Kidney (tissue), 14 donors: ENCODE results near the gene TMC2. TPM values are rescaled to one million over a fixed set of nuclear protein-coding genes. Genes with fewer than 3 reads are reported as not detected.

Experiments
- DNase-seq, 5 donors: peaks; one replicate each; pipeline ENCODE4 v3.0.0-alpha.2; 2013 to 2020
- FAIRE-seq: peaks from 2 replicates; lab custom pipeline; 2012; peaks lifted over from hg19 to GRCh38; lab: Jason Lieb, UNC
- H3K27ac ChIP-seq, 2 donors: one replicate each; pipeline ENCODE4 v1.7.0; 2013; ENCODE audit warnings: low read depth in 2 of 2, low read length in 2 of 2, inconsistent platforms in 1 of 2
- H3K27me3 ChIP-seq: one replicate; pipeline ENCODE4 v1.7.1; 2013; ENCODE audit warnings: low read length, inconsistent platforms; ENCODE audit not compliant: control insufficient read depth, insufficient read depth
- H3K36me3 ChIP-seq, 3 donors: one replicate each; pipeline versions ENCODE4 v1.7.0 to v1.7.1; 2013; ENCODE audit warnings: low read length in 3 of 3, control low read depth in 1 of 3, inconsistent platforms in 1 of 3; ENCODE audit not compliant: insufficient read depth in 3 of 3, control insufficient read depth in 2 of 3
- H3K4me1 ChIP-seq, 3 donors: one replicate each; pipeline versions ENCODE4 v1.7.0 to v1.7.1; 2013; ENCODE audit warnings: low read length in 3 of 3, inconsistent platforms in 1 of 3, low read depth in 1 of 3; ENCODE audit not compliant: control insufficient read depth in 2 of 3, insufficient read depth in 2 of 3
- H3K4me3 ChIP-seq, 3 donors: one replicate each; pipeline versions ENCODE4 v1.7.0 to v1.8.1; 2013; ENCODE audit warnings: low read length in 3 of 3, control low read depth in 1 of 3, inconsistent platforms in 1 of 3
- H3K9ac ChIP-seq, 3 donors: one replicate each; pipeline versions ENCODE4 v1.7.0 to v1.7.1; 2013; ENCODE audit warnings: low read length in 3 of 3, control low read depth in 1 of 3, inconsistent platforms in 1 of 3
- H3K9me3 ChIP-seq, 3 donors: one replicate each; pipeline versions ENCODE4 v1.7.0 to v1.7.1; 2013; ENCODE audit warnings: low read length in 3 of 3, control low read depth in 1 of 3, inconsistent platforms in 1 of 3; ENCODE audit not compliant: control insufficient read depth in 2 of 3, insufficient read depth in 1 of 3
- intact Hi-C: fragments of 100-400 bp; cut with DNase I; formaldehyde crosslinking; loops from one replicate; pipeline ENCODE4 v1.11.1; 2022
- polyA plus RNA-seq: library from polyadenylated mRNA; stranded (reverse); fragments of 350-450 nt; fragmentation: Illumina TruSeq; extraction: RNeasy Lipid Tissue Mini Kit (QIAGEN cat#74804); gene quantifications from one replicate; pipeline ENCODE4 v1.2.3, GENCODE V29; 2014; ENCODE audit warnings: low read depth, low replicate concordance; ENCODE audit not compliant: insufficient read depth
- total RNA-seq: library from RNA; stranded (reverse); fragmentation: NEBNext Ultra II Directional; extraction: Animal tissue kit (Norgen Biotek cat#: 25700); gene quantifications from one replicate; pipeline ENCODE4 v1.2.1, GENCODE V29; 2021
- TF ChIP-seq, protein P1 (sequence below): IDR thresholded peaks from 3 replicates; pipeline ENCODE4 v1.5.1; 2012; ENCODE audit warnings: mild to moderate bottlenecking, moderate library complexity, borderline replicate concordance; ENCODE audit not compliant: insufficient read depth; ENCODE audit errors: extremely low read depth
- donor health status: control.
- donor health status: control.
- donor health status: control.
- donor health status: control.
- donor health status: control.
- donor health status: DM: yes; HTN: yes; CAD: no.
- donor health status: Normal renal cell carcinoma (clear cell type).

The TMC2 gene
- total and polyA plus RNA-seq, 2 donors from 2014 or later = not detected

GRCh38 chr20:2576317-2576727 is 39.9 kb downstream of the TMC2 start:
- no peak for FAIRE-seq
- TF ChIP-seq, protein P1, sequence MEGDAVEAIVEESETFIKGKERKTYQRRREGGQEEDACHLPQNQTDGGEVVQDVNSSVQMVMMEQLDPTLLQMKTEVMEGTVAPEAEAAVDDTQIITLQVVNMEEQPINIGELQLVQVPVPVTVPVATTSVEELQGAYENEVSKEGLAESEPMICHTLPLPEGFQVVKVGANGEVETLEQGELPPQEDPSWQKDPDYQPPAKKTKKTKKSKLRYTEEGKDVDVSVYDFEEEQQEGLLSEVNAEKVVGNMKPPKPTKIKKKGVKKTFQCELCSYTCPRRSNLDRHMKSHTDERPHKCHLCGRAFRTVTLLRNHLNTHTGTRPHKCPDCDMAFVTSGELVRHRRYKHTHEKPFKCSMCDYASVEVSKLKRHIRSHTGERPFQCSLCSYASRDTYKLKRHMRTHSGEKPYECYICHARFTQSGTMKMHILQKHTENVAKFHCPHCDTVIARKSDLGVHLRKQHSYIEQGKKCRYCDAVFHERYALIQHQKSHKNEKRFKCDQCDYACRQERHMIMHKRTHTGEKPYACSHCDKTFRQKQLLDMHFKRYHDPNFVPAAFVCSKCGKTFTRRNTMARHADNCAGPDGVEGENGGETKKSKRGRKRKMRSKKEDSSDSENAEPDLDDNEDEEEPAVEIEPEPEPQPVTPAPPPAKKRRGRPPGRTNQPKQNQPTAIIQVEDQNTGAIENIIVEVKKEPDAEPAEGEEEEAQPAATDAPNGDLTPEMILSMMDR = no peak
- peak in 2 of 5 donors; percentile 1 to 56 for DNase-seq

DNA sequence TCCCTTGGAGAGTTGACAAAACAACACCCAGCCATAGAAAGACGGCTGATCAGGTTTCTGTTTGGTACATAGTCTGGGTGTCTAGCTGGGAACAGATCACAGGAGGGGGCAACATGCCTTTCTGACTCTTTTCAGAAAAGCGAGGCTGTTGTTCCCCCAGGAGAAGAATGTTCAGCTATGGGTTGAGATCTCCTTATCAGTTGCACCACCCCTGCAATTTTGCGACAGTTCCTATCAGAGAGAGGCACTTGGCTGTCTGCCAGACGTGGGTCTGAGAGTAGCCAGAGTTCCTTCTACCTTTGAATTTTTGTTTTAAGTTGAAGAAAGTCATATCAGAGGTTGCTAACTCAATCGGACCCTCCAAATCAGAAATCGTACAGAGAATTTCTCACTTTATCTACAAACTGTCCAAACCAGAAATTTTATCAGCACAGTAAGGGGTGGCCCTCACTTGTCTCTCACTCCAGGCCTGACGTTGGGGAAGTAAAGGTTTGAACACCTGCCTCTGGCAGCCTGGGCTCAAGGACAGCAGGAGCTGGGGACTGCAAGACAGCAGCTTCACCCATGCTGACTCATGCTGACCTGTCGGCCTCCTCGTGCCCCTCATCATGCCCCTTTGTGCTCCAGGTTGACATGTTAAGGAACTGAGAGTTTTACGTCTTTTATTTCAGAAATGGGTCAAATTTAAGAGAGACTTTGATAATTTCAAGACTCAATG is 42.3 kb downstream of the TMC2 start:
- FAIRE-seq = no peak
- H3K4me1 ChIP-seq = no peaks in the 10 kb centered on the region
- no peaks in the 10 kb centered on the region for H3K27me3 ChIP-seq
- H3K4me3 ChIP-seq = no peak overlapping the region
- TF ChIP-seq, protein P1 = no peak
- DNase-seq = no peak
- no peak overlapping the region for H3K27ac ChIP-seq
- H3K36me3 ChIP-seq = no peaks in the 10 kb centered on the region
- no peaks in the 10 kb centered on the region for H3K9me3 ChIP-seq
- H3K9ac ChIP-seq = no peak overlapping the region
- intact Hi-C loops = no loop called here

More at GRCh38 chr20:2576317-2576727, 39.9 kb downstream of the TMC2 start:
- intact Hi-C loops = no loop called here
- Histone ChIP-seq H3K4me1 (no peaks in the 10 kb centered on the region), H3K27me3 (no peaks in the 10 kb centered on the region), H3K27ac (no peak overlapping the region), H3K4me3 (no peak overlapping the region), H3K9me3 (no peaks in the 10 kb centered on the region), H3K36me3 (no peaks in the 10 kb centered on the region), H3K9ac (no peak overlapping the region)

DNA sequence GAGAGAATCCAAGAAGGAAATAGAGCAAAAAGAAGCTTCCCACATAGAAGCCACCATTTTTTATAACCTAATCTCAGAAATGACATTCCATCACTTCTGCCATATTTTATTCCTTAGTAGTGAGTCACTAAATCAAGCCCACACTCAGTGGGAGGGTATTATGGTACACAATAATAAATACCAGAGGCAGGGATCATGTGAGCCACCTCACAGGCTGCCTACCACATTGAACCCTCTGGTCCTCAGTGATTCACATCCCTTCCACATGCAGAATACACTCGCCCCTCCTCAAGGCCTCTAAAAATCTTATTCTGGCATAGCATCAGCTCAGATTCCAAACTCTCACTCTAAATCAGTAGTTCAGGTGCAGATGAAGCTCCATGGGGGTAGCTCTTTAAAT is 49.4 kb downstream of the TMC2 start:
- H3K4me1 ChIP-seq = no peaks in the 10 kb centered on the region

More for the DNA sequence above, 49.4 kb downstream of the TMC2 start:
- Histone ChIP-seq H3K9me3 (no peaks in the 10 kb centered on the region), H3K36me3 (no peaks in the 10 kb centered on the region), H3K27ac (no peak overlapping the region), H3K4me3 (no peak overlapping the region), H3K9ac (no peak overlapping the region), H3K27me3 (no peaks in the 10 kb centered on the region)
- FAIRE-seq (no peak), DNase-seq (no peak)
- intact Hi-C loops = no loop called here
- TF ChIP-seq, protein P1 = no peak
